GM19043 (cell line): ENCODE measurements around the gene SP140L.
"Not testable (repeated sequence)": the region's sequence is repeated elsewhere in the genome, so short reads cannot be mapped to it uniquely, and the experiment has no call there.

Source experiments
- ATAC-seq: cut with Tn5 transposase; IDR thresholded peaks from one replicate; pipeline ENCODE4 v1.9.1; 2021; ENCODE audit warnings: low read depth; ENCODE audit not compliant: unreplicated experiment

SP140L gene

GRCh38 chr2:230326453-230327417, at the start of gene SP140L:
Gene SP140L, plus strand, starts transcription at chr2:230327193. Its CDS starts 77 bp downstream, at chr2:230327270.
- ATAC-seq: peak; percentile 85

- ATAC-seq: no peak
Observed at GRCh38 chr2:230282936-230283335, 44.1 kb upstream of the SP140L start.

- ATAC-seq: no peak
Observed at GRCh38 chr2:230286048-230286447, 40.9 kb upstream of the SP140L start.

- not testable (repeated sequence) for ATAC-seq
Observed at GRCh38 chr2:230289311-230289710, 37.7 kb upstream of the SP140L start.

- ATAC-seq: no peak
Observed at GRCh38 chr2:230295192-230295591, 31.8 kb upstream of the SP140L start.

GRCh38 chr2:230296917-230297316, 30.1 kb upstream of the SP140L start:
- ATAC-seq: no peak

- no peak for ATAC-seq
Observed at GRCh38 chr2:230299618-230300017, 27.4 kb upstream of the SP140L start.

GRCh38 chr2:230305416-230306275, 21.3 kb upstream of the SP140L start:
- no peak for ATAC-seq

GRCh38 chr2:230306474-230306873, 20.5 kb upstream of the SP140L start:
- ATAC-seq: no peak

- no peak for ATAC-seq
Observed at GRCh38 chr2:230307485-230307884, 19.5 kb upstream of the SP140L start.

- no peak for ATAC-seq
Observed at GRCh38 chr2:230308402-230309000, 18.5 kb upstream of the SP140L start.

- ATAC-seq: not testable (repeated sequence)
Observed at GRCh38 chr2:230310792-230311191, 16.2 kb upstream of the SP140L start.

- ATAC-seq: not testable (repeated sequence)
Observed at GRCh38 chr2:230311634-230312033, 15.4 kb upstream of the SP140L start.

GRCh38 chr2:230312638-230313037, 14.4 kb upstream of the SP140L start:
- ATAC-seq: no peak

GRCh38 chr2:230317366-230317765, 9.6 kb upstream of the SP140L start:
- no peak for ATAC-seq

GRCh38 chr2:230318190-230319121, 8.5 kb upstream of the SP140L start:
- ATAC-seq: peak; percentile 38

GRCh38 chr2:230319211-230319862, 7.7 kb upstream of the SP140L start:
- ATAC-seq: peak; percentile 91

- no peak for ATAC-seq
Observed at GRCh38 chr2:230321031-230321430, 6.0 kb upstream of the SP140L start.
